GM12865 (cell line): ENCODE data around the gene WDR88.

Experiments
- DNase-seq: peaks from one replicate; pipeline ENCODE4 v3.0.0; 2010; ENCODE audit warnings: low read depth
- H3K4me3 ChIP-seq: 2 replicates; pipeline ENCODE4 v1.5.1; 2011; ENCODE audit warnings: mild to moderate bottlenecking, low read depth, low read length, control low read depth
- TF ChIP-seq, protein P1 (sequence below): IDR thresholded peaks from 2 replicates; pipeline ENCODE4 v1.5.1; 2011; ENCODE audit warnings: low read length, control low read depth, low read depth, inconsistent platforms; ENCODE audit not compliant: insufficient read depth; ENCODE audit errors: missing control alignments

Gene WDR88

DNA sequence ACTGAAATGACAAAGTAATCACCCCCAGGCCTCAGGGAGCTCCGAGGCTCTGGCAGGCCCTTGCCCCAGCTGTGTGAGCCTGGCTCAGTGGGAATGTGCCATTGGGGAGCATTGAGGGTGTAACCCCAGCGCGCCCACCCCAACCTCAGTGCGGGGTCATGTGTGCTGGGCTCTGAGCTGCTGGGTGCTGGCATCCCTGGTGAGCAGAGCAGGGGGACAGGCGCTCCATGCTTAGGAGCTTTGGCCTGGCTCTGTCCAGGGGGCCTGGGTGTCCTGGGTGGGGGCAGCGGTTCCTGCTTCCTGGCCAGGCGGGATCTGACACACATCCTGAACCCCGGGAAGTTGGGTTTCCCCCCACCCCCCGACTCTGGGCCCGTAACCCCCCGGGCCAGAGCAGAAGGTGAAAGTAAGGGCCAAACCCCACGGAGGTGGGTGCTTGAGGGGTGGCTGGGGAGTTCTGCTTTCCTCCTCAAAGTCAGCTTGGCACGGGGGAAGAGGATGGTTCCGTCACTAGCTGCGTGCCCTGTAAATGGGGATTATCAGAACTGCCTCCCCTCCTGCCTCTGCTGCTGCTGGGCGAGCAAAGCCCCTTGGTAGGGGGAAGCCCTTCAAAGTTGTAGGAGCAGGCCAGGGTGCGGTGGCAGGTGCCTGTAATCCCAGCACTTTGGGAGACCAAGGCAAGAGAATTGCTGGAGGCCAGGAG lies 63.9 kb downstream of the WDR88 start:
- TF ChIP-seq, protein P1, sequence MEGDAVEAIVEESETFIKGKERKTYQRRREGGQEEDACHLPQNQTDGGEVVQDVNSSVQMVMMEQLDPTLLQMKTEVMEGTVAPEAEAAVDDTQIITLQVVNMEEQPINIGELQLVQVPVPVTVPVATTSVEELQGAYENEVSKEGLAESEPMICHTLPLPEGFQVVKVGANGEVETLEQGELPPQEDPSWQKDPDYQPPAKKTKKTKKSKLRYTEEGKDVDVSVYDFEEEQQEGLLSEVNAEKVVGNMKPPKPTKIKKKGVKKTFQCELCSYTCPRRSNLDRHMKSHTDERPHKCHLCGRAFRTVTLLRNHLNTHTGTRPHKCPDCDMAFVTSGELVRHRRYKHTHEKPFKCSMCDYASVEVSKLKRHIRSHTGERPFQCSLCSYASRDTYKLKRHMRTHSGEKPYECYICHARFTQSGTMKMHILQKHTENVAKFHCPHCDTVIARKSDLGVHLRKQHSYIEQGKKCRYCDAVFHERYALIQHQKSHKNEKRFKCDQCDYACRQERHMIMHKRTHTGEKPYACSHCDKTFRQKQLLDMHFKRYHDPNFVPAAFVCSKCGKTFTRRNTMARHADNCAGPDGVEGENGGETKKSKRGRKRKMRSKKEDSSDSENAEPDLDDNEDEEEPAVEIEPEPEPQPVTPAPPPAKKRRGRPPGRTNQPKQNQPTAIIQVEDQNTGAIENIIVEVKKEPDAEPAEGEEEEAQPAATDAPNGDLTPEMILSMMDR = no peak
- H3K4me3 ChIP-seq = no peak overlapping the region
- no peak for DNase-seq

- H3K4me3 ChIP-seq = no peak overlapping the region
- TF ChIP-seq, protein P1 = no peak
These were observed 64.7 kb downstream of the WDR88 start for GRCh38 chr19:33196446-33197193.

DNA sequence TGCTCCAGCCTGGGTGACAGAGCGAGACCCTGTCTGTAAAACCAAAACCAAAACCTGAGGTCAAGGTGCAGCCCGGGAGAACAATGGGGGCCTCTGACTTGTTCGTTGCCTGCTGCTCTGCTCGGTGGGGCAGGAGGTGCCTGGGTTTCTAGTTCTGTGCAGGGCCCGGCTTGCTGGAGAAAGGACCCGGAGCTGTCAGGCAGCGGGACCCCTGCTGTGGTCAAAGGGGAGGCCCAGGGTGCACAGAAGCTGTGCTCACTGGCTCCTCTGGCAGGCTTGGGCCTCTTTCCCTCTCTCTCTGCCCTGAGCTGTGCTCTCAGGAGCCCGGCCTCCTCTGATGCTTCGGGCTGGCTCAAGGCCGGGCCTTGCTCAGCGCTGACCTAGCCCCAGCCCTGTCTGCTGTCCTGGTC lies 65.7 kb downstream of the WDR88 start:
- TF ChIP-seq, protein P1 = no peak

More at GRCh38 chr19:33196446-33197193, 64.7 kb downstream of the WDR88 start:
- DNase-seq = no peak

GRCh38 chr19:33198169-33198568 lies 66.3 kb downstream of the WDR88 start:
- DNase-seq = no peak
- no peak overlapping the region for H3K4me3 ChIP-seq
- TF ChIP-seq, protein P1 = no peak

More for the DNA sequence above, 65.7 kb downstream of the WDR88 start:
- no peak overlapping the region for H3K4me3 ChIP-seq
- peak; percentile 32 for DNase-seq

DNA sequence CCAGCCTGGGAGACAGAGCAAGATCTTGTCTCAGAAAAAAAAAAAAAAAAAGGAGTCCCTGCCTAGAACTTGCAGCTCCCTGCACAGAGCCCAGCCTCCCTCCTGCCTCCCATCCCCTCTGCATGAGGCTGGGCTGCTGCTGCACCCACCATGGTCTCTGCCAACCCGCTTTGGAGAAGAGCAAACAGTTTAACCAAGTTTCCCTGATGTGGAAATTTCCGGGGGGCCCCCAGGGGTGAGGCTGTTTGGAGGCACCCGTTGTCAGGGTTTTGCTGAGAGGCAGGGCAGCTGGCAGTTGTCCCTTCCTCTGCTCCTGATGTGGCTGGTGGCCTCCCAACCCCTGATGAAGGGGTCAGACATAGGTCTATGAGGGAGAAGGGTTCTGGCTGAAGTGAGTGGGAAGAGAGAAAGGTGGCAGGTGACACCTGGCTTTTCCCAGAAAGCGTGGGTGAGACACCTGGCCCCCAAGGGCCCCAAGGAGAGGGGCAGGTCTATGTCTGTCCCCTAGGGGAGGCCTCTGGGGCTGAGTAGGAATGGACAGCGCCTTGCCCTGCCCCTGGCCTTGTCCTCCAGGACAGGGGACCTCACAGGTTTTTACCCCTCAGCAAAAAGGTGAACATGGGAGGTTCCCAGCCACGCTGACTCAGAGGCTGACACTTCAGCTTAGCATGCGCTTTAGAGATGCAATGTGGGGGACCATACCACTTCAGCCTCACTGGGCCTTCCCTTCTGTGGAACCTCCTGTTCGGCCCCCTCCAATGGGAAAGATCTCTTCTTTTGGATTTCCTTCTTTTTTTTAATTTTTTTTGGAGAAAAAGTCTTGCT lies 67.7 kb downstream of the WDR88 start:
- H3K4me3 ChIP-seq = no peak overlapping the region
- TF ChIP-seq, protein P1 = no peak
- DNase-seq = no peak

- no peak for DNase-seq
- no peak overlapping the region for H3K4me3 ChIP-seq
- TF ChIP-seq, protein P1 = no peak
These were observed 69.6 kb downstream of the WDR88 start for GRCh38 chr19:33201473-33201872.
